ENCODE data around the gene ADGRB3.

GRCh38 chr6:68726992-68727391 lies 91.9 kb downstream of the ADGRB3 start:
- TF ChIP-seq CTCF (IDR thresholded peaks at IDR 0.05) = no peak
- TF ChIP-seq EZH2 (IDR thresholded peaks at IDR 0.05) = no peak
- TF ChIP-seq EZH2phosphoT487 (IDR thresholded peaks at IDR 0.05) = no peak

Data from neural progenitor cell (in vitro differentiated cells).